Measurements from ENCODE around the gene PAPOLA. TPM values are rescaled to one million over a fixed set of nuclear protein-coding genes. Genes with fewer than 3 reads are reported as not detected.
A peak's percentile ranks its signal among the peaks of the same experiment; 100 is the strongest.

Gene PAPOLA
- total and polyA plus RNA-seq, 8 donors, result 60.9 to 317 (median 127) TPM

DNA sequence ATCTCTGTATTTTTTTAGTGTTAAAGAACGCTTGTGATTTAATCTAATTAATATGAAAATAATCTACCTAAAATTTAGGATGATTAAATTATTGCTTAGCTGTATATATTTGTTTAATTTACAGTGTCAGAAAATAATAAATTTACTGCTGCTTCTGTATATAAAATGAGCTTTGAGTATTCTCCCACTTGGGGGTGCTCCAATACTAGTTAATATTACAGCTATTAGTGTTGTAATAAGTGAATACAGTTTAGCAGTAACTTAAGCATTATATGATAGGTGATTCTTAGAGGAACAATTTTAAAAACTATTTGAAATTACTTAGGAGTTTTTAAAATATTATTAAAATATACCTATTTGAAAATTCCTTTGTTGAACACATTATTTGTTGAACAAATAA, 62.2 kb downstream of the PAPOLA start:
- Histone ChIP-seq H3K4me1 (peaks cover 0 to 12% (median 3%) of the 10 kb centered on the region in 4 donors), H3K9me3 (no peaks in the 10 kb centered on the region), H3K4me3 (no peak overlapping the region), H3K27ac (no peak overlapping the region), H3K27me3 (no peaks in the 10 kb centered on the region), H3K36me3 (peaks cover 0 to 76% (median 75%) of the 10 kb centered on the region in 4 donors)
- 69 to 85% (median 78%) methylated on average over 1 of the region's 1 CpG for WGBS, 5 donors
- TF ChIP-seq POLR2AphosphoS5 (IDR thresholded peaks at IDR 0.05), result no peak
- TF ChIP-seq, protein P1, sequence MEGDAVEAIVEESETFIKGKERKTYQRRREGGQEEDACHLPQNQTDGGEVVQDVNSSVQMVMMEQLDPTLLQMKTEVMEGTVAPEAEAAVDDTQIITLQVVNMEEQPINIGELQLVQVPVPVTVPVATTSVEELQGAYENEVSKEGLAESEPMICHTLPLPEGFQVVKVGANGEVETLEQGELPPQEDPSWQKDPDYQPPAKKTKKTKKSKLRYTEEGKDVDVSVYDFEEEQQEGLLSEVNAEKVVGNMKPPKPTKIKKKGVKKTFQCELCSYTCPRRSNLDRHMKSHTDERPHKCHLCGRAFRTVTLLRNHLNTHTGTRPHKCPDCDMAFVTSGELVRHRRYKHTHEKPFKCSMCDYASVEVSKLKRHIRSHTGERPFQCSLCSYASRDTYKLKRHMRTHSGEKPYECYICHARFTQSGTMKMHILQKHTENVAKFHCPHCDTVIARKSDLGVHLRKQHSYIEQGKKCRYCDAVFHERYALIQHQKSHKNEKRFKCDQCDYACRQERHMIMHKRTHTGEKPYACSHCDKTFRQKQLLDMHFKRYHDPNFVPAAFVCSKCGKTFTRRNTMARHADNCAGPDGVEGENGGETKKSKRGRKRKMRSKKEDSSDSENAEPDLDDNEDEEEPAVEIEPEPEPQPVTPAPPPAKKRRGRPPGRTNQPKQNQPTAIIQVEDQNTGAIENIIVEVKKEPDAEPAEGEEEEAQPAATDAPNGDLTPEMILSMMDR (IDR thresholded peaks at IDR 0.05), result no peak
- no peak for TF ChIP-seq POLR2A (IDR thresholded peaks at IDR 0.05)
- no peak for TF ChIP-seq EP300 (IDR thresholded peaks at IDR 0.05)
- intact Hi-C loops (cut with DNase I; ENCODE audit: low total_unique reads), result no loop called here
- DNase-seq, result no peak

DNA sequence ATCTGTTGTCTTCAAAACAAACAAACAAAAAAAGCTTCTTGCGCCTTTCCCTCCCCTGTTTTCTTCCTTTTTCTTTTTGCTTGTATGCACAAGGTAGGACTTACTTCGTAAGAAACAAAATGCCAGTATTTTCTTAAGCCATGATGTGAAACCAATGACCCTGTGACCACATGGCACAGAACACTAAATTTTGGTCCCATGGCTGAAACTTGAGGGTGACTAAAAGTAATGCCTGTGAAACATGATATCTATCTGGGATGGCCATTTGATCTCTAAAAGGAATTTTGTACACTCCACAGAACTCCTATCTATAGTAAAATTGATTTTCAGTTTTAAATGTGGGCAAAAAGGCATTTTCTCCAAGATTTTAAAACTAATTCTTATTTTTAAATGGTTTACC, 63.6 kb downstream of the PAPOLA start:
- Histone ChIP-seq H3K4me1 (peaks cover 0 to 12% (median 3%) of the 10 kb centered on the region in 4 donors), H3K36me3 (peaks cover 0 to 66% (median 62%) of the 10 kb centered on the region in 4 donors), H3K4me3 (no peak overlapping the region), H3K27me3 (no peaks in the 10 kb centered on the region), H3K9me3 (no peaks in the 10 kb centered on the region), H3K27ac (no peak overlapping the region)
- intact Hi-C loops (cut with DNase I; ENCODE audit: low total_unique reads), result no loop called here
- 86 to 96% (median 91%) methylated on average over 2 of the region's 2 CpGs for WGBS, 5 donors
- TF ChIP-seq EP300 (IDR thresholded peaks at IDR 0.05) (no peak), POLR2A (IDR thresholded peaks at IDR 0.05) (no peak), POLR2AphosphoS5 (IDR thresholded peaks at IDR 0.05) (no peak)
- TF ChIP-seq, protein P1 (IDR thresholded peaks at IDR 0.05), result no peak
- DNase-seq, result no peak

DNA sequence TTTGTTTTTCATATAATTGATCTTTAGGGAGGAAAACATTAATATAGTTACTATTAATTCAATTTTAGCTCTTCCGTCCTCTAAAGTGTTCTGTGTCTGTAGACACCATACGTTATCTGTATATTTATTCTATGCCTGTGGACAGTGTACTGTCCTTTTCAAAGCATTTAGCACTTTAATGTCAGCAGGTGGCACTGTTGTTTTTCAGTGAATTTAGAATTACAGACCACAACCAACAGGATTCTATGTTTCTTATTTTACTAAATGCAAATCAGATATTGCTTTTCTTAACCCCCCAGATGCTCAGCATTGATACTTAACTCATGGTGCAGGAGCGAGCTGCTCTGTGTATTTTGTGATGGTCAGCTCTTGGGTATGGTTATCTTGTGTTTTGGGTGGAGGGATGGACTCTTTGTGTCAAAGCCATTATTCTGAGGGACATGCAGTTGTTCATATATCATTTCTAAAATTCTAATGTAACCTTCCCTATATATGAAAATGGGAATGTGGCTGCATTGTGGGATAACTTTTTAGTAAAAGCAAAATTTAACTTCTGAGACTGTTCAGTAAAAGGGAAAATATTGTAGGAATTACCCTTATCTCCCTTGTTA, 65.2 kb downstream of the PAPOLA start:
- intact Hi-C loops (cut with DNase I; ENCODE audit: low total_unique reads), result no loop called here
- no peak overlapping the region for H3K4me3 ChIP-seq
- no peaks in the 10 kb centered on the region for H3K9me3 ChIP-seq
- TF ChIP-seq EP300 (IDR thresholded peaks at IDR 0.05), result no peak
- TF ChIP-seq, protein P1 (IDR thresholded peaks at IDR 0.05), result peak in 3 of 7 experiments; percentile 19 to 41 (median 38)
- H3K4me1 ChIP-seq, result peaks cover 0 to 12% (median 3%) of the 10 kb centered on the region in 4 donors
- peak in 1 of 2 donors; percentile 64 for DNase-seq
- H3K36me3 ChIP-seq, result peaks cover 0 to 60% (median 54%) of the 10 kb centered on the region in 4 donors
- 56 to 68% (median 59%) methylated on average over 3 of the region's 3 CpGs for WGBS, 5 donors
- no peaks in the 10 kb centered on the region for H3K27me3 ChIP-seq
- H3K27ac ChIP-seq, result no peak overlapping the region

DNA sequence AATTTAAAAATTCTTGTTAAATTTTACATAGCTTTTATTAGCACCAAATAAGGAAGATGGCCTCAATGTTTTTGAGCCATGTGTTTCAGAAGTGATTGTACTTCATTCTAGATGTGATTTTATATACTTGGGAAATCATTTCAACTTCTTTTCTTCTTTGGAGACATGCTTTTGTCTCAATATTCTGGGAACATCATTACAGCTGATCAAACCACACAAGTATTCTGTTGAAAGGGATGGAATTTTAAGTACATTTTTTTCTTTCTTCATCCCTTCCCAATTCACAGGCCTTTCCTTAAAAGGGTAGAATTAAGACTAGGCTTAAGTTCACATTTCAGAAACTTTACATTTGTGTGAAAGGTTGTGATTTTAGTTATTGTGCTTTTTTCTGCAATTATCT, 66.4 kb downstream of the PAPOLA start:
- H3K4me3 ChIP-seq, result no peak overlapping the region
- H3K27ac ChIP-seq, result no peak overlapping the region
- intact Hi-C loops (cut with DNase I; ENCODE audit: low total_unique reads), result no loop called here
- TF ChIP-seq POLR2AphosphoS5 (IDR thresholded peaks at IDR 0.05) (no peak), EP300 (IDR thresholded peaks at IDR 0.05) (no peak), POLR2A (IDR thresholded peaks at IDR 0.05) (no peak)
- TF ChIP-seq, protein P1 (IDR thresholded peaks at IDR 0.05), result no peak
- DNase-seq, result no peak
- H3K36me3 ChIP-seq, result peaks cover 0 to 57% (median 50%) of the 10 kb centered on the region in 4 donors
- peaks cover 0 to 13% (median 5%) of the 10 kb centered on the region in 4 donors for H3K4me1 ChIP-seq
- no peaks in the 10 kb centered on the region for H3K9me3 ChIP-seq
- no peaks in the 10 kb centered on the region for H3K27me3 ChIP-seq

All from stomach (tissue), 9 donors.